Liver (tissue), 9 donors: Measurements from ENCODE around the gene PPDPF. TPM values are rescaled to one million over a fixed set of nuclear protein-coding genes. Genes with fewer than 3 reads are reported as not detected.

ENCODE experiments used
- DNase-seq: peaks from one replicate; pipeline ENCODE4 v3.0.0-alpha.2; 2017; ENCODE audit warnings: low spot score
- H3K27ac ChIP-seq, 2 donors: one replicate each; pipeline ENCODE4 v1.7.0; 2013; ENCODE audit warnings: inconsistent platforms in 2 of 2, low read length in 2 of 2, control low read depth in 1 of 2, low read depth in 1 of 2, mild to moderate bottlenecking in 1 of 2
- H3K27me3 ChIP-seq, 4 donors: one replicate each; pipeline versions ENCODE4 v1.6.1 to v1.7.0; 2013; ENCODE audit warnings: low read length in 3 of 4, inconsistent platforms in 1 of 4, mild to moderate bottlenecking in 1 of 4, moderate library complexity in 1 of 4; ENCODE audit not compliant: control insufficient read depth in 4 of 4, insufficient read depth in 4 of 4
- H3K36me3 ChIP-seq, 4 donors: one replicate each; pipeline versions ENCODE4 v1.6.1 to v1.7.0; 2013; ENCODE audit warnings: low read length in 3 of 4, mild to moderate bottlenecking in 3 of 4, low read depth in 1 of 4, moderate library complexity in 1 of 4; ENCODE audit not compliant: control insufficient read depth in 4 of 4, insufficient read depth in 3 of 4
- H3K4me1 ChIP-seq, 4 donors: one replicate each; pipeline versions ENCODE4 v1.6.1 to v1.7.0; 2013; ENCODE audit warnings: low read length in 3 of 4, mild to moderate bottlenecking in 3 of 4, moderate library complexity in 1 of 4; ENCODE audit not compliant: control insufficient read depth in 4 of 4, insufficient read depth in 4 of 4
- H3K4me3 ChIP-seq, 3 donors: one replicate each; pipeline versions ENCODE4 v1.6.1 to v1.7.0; 2013; ENCODE audit warnings: low read length in 3 of 3, control low read depth in 1 of 3, low read depth in 1 of 3, mild to moderate bottlenecking in 1 of 3
- H3K9ac ChIP-seq, 2 donors: one replicate each; pipeline ENCODE4 v1.7.0; 2013; ENCODE audit warnings: low read length in 2 of 2, mild to moderate bottlenecking in 2 of 2, moderate library complexity in 2 of 2, control low read depth in 1 of 2, low read depth in 1 of 2
- H3K9me3 ChIP-seq, 4 donors: one replicate each; pipeline versions ENCODE4 v1.6.1 to v1.7.0; 2013; ENCODE audit warnings: low read length in 3 of 4; ENCODE audit not compliant: control insufficient read depth in 4 of 4
- EGR1 ChIP-seq, 2 donors: IDR thresholded peaks; 2 replicates each; pipeline ENCODE4 v1.6.1; 2016 to 2018; ENCODE audit warnings: antibody characterized with exemption in 2 of 2, low read depth in 2 of 2
- FOXA1 ChIP-seq: IDR thresholded peaks from 2 replicates; pipeline ENCODE4 v1.6.1; 2016; ENCODE audit warnings: antibody characterized with exemption
- FOXA2 ChIP-seq: IDR thresholded peaks from 2 replicates; pipeline ENCODE4 v1.6.1; 2016; ENCODE audit warnings: antibody characterized with exemption
- GABPA ChIP-seq, 2 donors: IDR thresholded peaks in 1 of 2; conservative IDR thresholded peaks in 1 of 2; 2 replicates each; pipeline ENCODE4 v1.6.1; 2016; ENCODE audit warnings: antibody characterized with exemption in 2 of 2, mild to moderate bottlenecking in 1 of 2, moderate library complexity in 1 of 2
- HNF4G ChIP-seq: IDR thresholded peaks from 2 replicates; pipeline ENCODE4 v1.6.1; 2016; ENCODE audit warnings: antibody characterized with exemption
- JUND ChIP-seq, 2 donors: IDR thresholded peaks; 2 replicates each; pipeline ENCODE4 v1.6.1; 2016; ENCODE audit warnings: antibody characterized with exemption in 2 of 2
- NR2F2 ChIP-seq: IDR thresholded peaks from 2 replicates; pipeline ENCODE4 v1.6.1; 2016; ENCODE audit warnings: antibody characterized with exemption
- RAD21 ChIP-seq, 2 donors: IDR thresholded peaks; 2 replicates each; pipeline ENCODE4 v1.6.1; 2016; ENCODE audit warnings: antibody characterized with exemption in 2 of 2, mild to moderate bottlenecking in 2 of 2
- RXRA ChIP-seq, 2 donors: IDR thresholded peaks; 2 replicates each; pipeline ENCODE4 v1.6.1; 2017 to 2018; ENCODE audit warnings: antibody characterized with exemption in 2 of 2, mild to moderate bottlenecking in 1 of 2
- SP1 ChIP-seq: IDR thresholded peaks from 2 replicates; pipeline ENCODE4 v1.6.1; 2018; ENCODE audit warnings: antibody characterized with exemption, mild to moderate bottlenecking
- TAF1 ChIP-seq: conservative IDR thresholded peaks from 2 replicates; pipeline ENCODE4 v1.6.1; 2016; ENCODE audit warnings: antibody characterized with exemption, mild to moderate bottlenecking
- YY1 ChIP-seq: IDR thresholded peaks from 2 replicates; pipeline ENCODE4 v1.6.1; 2016; ENCODE audit warnings: antibody characterized with exemption, mild to moderate bottlenecking
- WGBS: extraction: QIAGEN DNeasy Blood & Tissue Kit; methylation state at CpG from one replicate; pipeline ENCODE4 v1.1.7; 2013; 5-methylcytosine and 5-hydroxymethylcytosine counted together
- polyA plus RNA-seq, 2 donors: library from polyadenylated mRNA; stranded (reverse) in 1 of 2; unstranded in 1 of 2; fragments of 200-250 nt in 1 of 2; fragments of >200 nt in 1 of 2; fragmentation: Nextera tagmentation in 1 of 2; extraction: Ambion mirVana in 1 of 2; gene quantifications; one replicate each; pipeline versions ENCODE4 v1.2.1 to v1.2.3, GENCODE V29; 2013 to 2015
- total RNA-seq, 2 donors: library from RNA; depleted of rRNA; stranded (reverse); fragments of >200 nt; gene quantifications; one replicate each; pipeline ENCODE4 v1.2.3, GENCODE V29; 2014
- TF ChIP-seq, protein P1 (sequence below): IDR thresholded peaks from 2 replicates; pipeline ENCODE4 v1.6.1; 2016; ENCODE audit warnings: antibody characterized with exemption, mild to moderate bottlenecking
- TF ChIP-seq, protein P2 (sequence below): fragments of 150-350 bp; IDR thresholded peaks from 2 replicates; pipeline ENCODE4 v1.5.1; 2017; ENCODE audit warnings: improper control_type of control experiment, low read depth, low read length; ENCODE audit not compliant: missing input control
- TF ChIP-seq, protein P3 (sequence below): IDR thresholded peaks from 2 replicates; pipeline ENCODE4 v1.6.1; 2016; ENCODE audit warnings: antibody characterized with exemption
- TF ChIP-seq, protein P4 (sequence below): IDR thresholded peaks from 2 replicates; pipeline ENCODE4 v1.6.1; 2016; ENCODE audit warnings: antibody characterized with exemption
- donor health status: healthy.
- donor health status: healthy.
- donor health status: healthy.
- donor health status: healthy.
- donor health status: healthy.

PPDPF gene
- total and polyA plus RNA-seq, 4 donors = 8.3 to 196 (median 25.3) TPM

DNA sequence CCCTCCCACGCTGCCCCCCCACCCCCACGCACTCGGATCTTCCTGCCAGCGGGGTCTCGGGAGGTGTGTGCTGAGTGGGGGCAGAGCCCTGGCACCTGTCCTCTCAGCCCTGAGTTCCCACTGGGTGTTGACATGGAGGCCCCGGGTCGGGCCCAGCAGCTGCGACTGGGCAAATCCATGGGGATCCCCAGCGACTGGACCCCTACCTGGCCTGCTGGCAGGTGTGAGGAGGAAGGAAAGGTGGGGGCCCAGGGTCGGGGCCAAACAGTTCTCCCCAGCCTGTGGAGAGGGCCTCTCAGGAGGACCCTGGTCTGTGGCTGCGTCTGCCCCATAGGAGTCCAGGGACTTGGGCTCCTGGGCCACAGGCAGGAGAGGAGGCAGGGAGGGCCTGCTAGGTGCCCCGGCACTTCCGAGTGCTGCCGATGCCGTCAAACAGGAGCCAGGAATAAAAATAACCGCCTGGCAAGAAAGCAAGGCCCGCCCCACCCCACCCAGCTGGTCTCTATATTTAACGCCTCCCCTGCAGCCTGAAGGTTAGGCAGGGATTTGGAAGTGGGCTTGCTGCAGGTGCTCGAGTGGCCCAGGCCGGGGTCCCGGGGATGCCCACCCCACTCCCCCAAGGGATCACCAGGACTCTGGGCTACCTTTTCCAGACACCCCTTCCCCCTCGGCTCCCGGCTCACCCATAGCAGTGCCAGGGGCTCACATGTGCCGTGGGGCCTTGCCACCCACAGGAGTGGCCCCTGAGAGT lies 20.2 kb upstream of the PPDPF start:
- DNase-seq = no peak
- peaks cover 0 to 6% (median 3%) of the 10 kb centered on the region in 4 donors for H3K9me3 ChIP-seq
- H3K9ac ChIP-seq = no peak overlapping the region
- H3K36me3 ChIP-seq = no peaks in the 10 kb centered on the region
- peaks cover 0 to 9% (median 2%) of the 10 kb centered on the region in 4 donors for H3K27me3 ChIP-seq
- H3K4me3 ChIP-seq = no peak overlapping the region
- no peak overlapping the region for H3K27ac ChIP-seq
- TF ChIP-seq, protein P1, sequence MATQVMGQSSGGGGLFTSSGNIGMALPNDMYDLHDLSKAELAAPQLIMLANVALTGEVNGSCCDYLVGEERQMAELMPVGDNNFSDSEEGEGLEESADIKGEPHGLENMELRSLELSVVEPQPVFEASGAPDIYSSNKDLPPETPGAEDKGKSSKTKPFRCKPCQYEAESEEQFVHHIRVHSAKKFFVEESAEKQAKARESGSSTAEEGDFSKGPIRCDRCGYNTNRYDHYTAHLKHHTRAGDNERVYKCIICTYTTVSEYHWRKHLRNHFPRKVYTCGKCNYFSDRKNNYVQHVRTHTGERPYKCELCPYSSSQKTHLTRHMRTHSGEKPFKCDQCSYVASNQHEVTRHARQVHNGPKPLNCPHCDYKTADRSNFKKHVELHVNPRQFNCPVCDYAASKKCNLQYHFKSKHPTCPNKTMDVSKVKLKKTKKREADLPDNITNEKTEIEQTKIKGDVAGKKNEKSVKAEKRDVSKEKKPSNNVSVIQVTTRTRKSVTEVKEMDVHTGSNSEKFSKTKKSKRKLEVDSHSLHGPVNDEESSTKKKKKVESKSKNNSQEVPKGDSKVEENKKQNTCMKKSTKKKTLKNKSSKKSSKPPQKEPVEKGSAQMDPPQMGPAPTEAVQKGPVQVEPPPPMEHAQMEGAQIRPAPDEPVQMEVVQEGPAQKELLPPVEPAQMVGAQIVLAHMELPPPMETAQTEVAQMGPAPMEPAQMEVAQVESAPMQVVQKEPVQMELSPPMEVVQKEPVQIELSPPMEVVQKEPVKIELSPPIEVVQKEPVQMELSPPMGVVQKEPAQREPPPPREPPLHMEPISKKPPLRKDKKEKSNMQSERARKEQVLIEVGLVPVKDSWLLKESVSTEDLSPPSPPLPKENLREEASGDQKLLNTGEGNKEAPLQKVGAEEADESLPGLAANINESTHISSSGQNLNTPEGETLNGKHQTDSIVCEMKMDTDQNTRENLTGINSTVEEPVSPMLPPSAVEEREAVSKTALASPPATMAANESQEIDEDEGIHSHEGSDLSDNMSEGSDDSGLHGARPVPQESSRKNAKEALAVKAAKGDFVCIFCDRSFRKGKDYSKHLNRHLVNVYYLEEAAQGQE = no peak
- TF ChIP-seq, protein P2, sequence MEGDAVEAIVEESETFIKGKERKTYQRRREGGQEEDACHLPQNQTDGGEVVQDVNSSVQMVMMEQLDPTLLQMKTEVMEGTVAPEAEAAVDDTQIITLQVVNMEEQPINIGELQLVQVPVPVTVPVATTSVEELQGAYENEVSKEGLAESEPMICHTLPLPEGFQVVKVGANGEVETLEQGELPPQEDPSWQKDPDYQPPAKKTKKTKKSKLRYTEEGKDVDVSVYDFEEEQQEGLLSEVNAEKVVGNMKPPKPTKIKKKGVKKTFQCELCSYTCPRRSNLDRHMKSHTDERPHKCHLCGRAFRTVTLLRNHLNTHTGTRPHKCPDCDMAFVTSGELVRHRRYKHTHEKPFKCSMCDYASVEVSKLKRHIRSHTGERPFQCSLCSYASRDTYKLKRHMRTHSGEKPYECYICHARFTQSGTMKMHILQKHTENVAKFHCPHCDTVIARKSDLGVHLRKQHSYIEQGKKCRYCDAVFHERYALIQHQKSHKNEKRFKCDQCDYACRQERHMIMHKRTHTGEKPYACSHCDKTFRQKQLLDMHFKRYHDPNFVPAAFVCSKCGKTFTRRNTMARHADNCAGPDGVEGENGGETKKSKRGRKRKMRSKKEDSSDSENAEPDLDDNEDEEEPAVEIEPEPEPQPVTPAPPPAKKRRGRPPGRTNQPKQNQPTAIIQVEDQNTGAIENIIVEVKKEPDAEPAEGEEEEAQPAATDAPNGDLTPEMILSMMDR = no peak
- TF ChIP-seq, protein P3, sequence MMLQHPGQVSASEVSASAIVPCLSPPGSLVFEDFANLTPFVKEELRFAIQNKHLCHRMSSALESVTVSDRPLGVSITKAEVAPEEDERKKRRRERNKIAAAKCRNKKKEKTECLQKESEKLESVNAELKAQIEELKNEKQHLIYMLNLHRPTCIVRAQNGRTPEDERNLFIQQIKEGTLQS = no peak
- TF ChIP-seq NR2F2 (no peak), TAF1 (no peak), RAD21 (IDR thresholded peaks at IDR 0.05) (no peak), HNF4G (no peak), EGR1 (IDR thresholded peaks at IDR 0.05; ENCODE audit: low read depth in 2 of 2) (no peak), FOXA2 (no peak), SP1 (no peak), GABPA (IDR thresholded peaks at IDR 0.05 in 1 of 2, conservative IDR thresholded peaks at IDR 0.05 in 1 of 2) (no peak)
- 86% methylated on average over 24 of the region's 24 CpGs for WGBS
- peaks cover 3 to 15% (median 7%) of the 10 kb centered on the region in 4 donors for H3K4me1 ChIP-seq

DNA sequence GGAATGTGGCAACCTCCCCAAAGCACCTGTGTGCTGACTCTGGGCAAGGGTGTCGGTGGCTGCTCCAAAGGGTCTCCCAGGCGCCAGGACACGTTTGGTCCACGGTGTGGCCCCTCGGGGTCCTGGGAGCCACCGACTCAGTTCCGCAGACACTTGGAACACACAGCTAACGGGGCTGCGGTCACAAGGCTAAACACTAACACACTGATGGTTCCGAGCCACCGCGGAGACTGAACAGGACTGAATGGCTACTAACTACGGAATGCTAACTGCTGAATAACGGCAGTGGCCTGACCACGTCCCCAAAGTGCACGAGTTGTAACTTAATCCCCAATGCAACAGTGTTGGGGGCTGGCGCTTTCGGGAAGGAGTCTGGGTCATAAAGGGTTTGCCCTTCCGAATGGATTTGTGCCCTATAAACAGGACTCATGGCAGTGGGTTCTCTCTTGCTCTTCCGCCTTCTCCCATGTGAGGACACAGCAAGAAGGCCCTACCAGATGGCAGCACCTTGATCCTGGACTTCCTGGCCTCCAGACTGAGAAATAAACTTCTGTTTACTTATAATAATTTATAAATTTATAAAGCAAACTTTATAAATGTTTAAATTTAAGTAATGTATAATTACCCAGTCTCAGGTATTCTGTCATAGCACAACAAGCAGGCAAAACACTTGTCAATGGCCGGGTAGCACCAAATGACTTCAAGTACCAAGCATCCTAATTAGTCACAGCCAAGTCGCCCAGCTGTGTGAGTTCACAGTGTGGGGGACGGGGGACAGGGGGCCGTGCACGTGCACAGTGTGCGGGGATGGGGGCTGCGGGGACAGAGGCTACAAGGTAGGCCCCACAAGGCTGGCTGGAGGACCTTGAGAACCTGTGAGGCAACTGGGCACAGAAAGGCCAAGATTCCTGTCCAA lies 19.4 kb upstream of the PPDPF start:
- TF ChIP-seq, protein P3 = no peak
- TF ChIP-seq RXRA (IDR thresholded peaks at IDR 0.05) (no peak), NR2F2 (no peak), FOXA1 (no peak), FOXA2 (no peak), EGR1 (IDR thresholded peaks at IDR 0.05; ENCODE audit: low read depth in 2 of 2) (no peak), RAD21 (IDR thresholded peaks at IDR 0.05) (no peak), JUND (IDR thresholded peaks at IDR 0.05) (no peak), GABPA (IDR thresholded peaks at IDR 0.05 in 1 of 2, conservative IDR thresholded peaks at IDR 0.05 in 1 of 2) (no peak), HNF4G (no peak), YY1 (no peak), SP1 (no peak), TAF1 (no peak)
- TF ChIP-seq, protein P4, sequence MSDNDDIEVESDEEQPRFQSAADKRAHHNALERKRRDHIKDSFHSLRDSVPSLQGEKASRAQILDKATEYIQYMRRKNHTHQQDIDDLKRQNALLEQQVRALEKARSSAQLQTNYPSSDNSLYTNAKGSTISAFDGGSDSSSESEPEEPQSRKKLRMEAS = no peak
- TF ChIP-seq, protein P2 = no peak
- H3K9ac ChIP-seq = no peak overlapping the region
- no peak overlapping the region for H3K27ac ChIP-seq
- DNase-seq = no peak
- no peak overlapping the region for H3K4me3 ChIP-seq
- 82% methylated on average over 27 of the region's 27 CpGs for WGBS
- no peaks in the 10 kb centered on the region for H3K36me3 ChIP-seq
- H3K4me1 ChIP-seq = peaks cover 3 to 11% (median 6%) of the 10 kb centered on the region in 4 donors
- peaks cover 0 to 9% (median 2%) of the 10 kb centered on the region in 4 donors for H3K27me3 ChIP-seq
- H3K9me3 ChIP-seq = peaks cover 0 to 6% (median 4%) of the 10 kb centered on the region in 4 donors
